ENCODE measurements around the gene TEX2. TPM values are rescaled to one million over a fixed set of nuclear protein-coding genes. Genes with fewer than 3 reads are reported as not detected.

TEX2 gene
- total and polyA plus RNA-seq, 2 of the 13 experiments (the other 11 are each of a cell fraction or from before 2014, with no cell fraction given) = 21.4 to 37.7 TPM

DNA sequence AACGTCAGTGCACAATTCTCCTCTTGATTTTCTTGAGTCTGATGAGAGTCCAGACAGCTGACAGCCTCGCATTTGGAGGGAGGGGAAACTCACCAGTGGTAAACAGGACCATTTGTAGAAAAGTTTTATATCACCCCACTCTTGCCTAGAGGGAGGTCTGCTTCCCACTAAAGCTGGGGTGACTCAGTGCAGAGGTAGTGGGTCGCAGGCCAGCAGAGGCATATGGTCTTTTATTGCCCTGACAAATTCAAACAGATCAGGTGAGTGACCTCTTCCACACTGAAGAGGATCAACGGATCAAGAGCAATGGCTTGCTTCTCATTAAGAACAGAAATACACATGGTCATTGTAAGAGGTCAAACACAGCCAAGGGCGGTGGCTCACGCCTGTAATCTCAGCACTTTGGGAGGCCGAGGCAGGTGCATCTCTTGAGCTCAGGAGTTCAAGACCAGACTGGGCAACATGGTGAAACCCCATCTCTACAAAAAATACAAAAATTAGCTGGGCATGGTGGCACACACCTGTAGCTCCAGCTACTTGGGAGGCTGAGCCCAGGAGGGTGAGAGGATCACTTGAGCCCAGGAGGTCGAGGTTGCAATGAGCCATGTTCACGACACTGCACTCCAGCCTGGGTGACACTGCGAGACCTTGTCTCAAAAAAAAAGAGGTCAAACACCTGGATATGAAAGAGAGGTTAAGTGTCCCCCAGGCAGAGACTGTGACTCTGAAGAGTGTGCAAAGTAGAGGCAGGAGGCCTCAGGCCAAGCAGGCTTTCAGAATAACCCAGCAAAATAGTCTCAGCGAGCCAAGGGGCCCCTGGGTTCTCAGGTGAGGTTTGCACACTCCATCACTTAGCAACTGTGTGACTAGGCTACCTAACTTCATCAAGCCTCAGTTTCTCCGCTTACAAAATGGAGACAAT, 76.6 kb downstream of the TEX2 start (continued):
- TF ChIP-seq, protein P1, sequence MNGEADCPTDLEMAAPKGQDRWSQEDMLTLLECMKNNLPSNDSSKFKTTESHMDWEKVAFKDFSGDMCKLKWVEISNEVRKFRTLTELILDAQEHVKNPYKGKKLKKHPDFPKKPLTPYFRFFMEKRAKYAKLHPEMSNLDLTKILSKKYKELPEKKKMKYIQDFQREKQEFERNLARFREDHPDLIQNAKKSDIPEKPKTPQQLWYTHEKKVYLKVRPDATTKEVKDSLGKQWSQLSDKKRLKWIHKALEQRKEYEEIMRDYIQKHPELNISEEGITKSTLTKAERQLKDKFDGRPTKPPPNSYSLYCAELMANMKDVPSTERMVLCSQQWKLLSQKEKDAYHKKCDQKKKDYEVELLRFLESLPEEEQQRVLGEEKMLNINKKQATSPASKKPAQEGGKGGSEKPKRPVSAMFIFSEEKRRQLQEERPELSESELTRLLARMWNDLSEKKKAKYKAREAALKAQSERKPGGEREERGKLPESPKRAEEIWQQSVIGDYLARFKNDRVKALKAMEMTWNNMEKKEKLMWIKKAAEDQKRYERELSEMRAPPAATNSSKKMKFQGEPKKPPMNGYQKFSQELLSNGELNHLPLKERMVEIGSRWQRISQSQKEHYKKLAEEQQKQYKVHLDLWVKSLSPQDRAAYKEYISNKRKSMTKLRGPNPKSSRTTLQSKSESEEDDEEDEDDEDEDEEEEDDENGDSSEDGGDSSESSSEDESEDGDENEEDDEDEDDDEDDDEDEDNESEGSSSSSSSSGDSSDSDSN (CRISPR knock-in tag; IDR thresholded peaks at IDR 0.05) = 0 out of 2 replicates have a peak, but pooled peaks have one; percentile 11
- peak; percentile 74; the same call in 1 of the 2 replicates for TF ChIP-seq ZNF224 (CRISPR knock-in tag; IDR thresholded peaks at IDR 0.05)
- no peak for TF ChIP-seq SOX13 (IDR thresholded peaks at IDR 0.05)
- no peak for TF ChIP-seq SOX13 (CRISPR knock-in tag; conservative IDR thresholded peaks at IDR 0.05 in 1 of 2, IDR thresholded peaks at IDR 0.05 in 1 of 2)
- TF ChIP-seq ZBTB34 (CRISPR knock-in tag; IDR thresholded peaks at IDR 0.05) = no peak
- TF ChIP-seq RFX3 (CRISPR knock-in tag; IDR thresholded peaks at IDR 0.05) = no peak
- no peak for TF ChIP-seq PRMT3 (CRISPR knock-in tag; IDR thresholded peaks at IDR 0.05; ENCODE audit: borderline replicate concordance, low read depth)
- no peak for TF ChIP-seq GLI4 (CRISPR knock-in tag; IDR thresholded peaks at IDR 0.05; ENCODE audit: borderline replicate concordance)
- TF ChIP-seq, protein P2, sequence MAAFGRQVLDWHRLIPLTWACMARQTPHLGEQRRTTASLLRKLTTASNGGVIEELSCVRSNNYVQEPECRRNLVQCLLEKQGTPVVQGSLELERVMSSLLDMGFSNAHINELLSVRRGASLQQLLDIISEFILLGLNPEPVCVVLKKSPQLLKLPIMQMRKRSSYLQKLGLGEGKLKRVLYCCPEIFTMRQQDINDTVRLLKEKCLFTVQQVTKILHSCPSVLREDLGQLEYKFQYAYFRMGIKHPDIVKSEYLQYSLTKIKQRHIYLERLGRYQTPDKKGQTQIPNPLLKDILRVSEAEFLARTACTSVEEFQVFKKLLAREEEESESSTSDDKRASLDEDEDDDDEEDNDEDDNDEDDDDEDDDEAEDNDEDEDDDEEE (CRISPR knock-in tag; IDR thresholded peaks at IDR 0.05) = peak; percentile 77; the same call in 1 of the 2 replicates
- TF ChIP-seq ZMYM2 (CRISPR knock-in tag; IDR thresholded peaks at IDR 0.05) = peak; percentile 60; the same call in 1 of the 2 replicates
- TF ChIP-seq HNRNPLL (IDR thresholded peaks at IDR 0.05; ENCODE audit: low read depth, low read length, poor library complexity, severe bottlenecking) = no peak
- TF ChIP-seq ZNF709 (CRISPR knock-in tag; IDR thresholded peaks at IDR 0.05) = 0 out of 2 replicates have a peak, but pooled peaks have one; percentile 53
- TF ChIP-seq PAWR (CRISPR knock-in tag; IDR thresholded peaks at IDR 0.05; ENCODE audit: borderline replicate concordance) = no peak; the same call in 1 of the 2 replicates
- TF ChIP-seq NFATC3 (CRISPR knock-in tag; IDR thresholded peaks at IDR 0.05) = 0 out of 2 replicates have a peak, but pooled peaks have one; percentile 24
- TF ChIP-seq ZNF501 (CRISPR knock-in tag; IDR thresholded peaks at IDR 0.05) = peak; percentile 50; the same call in 1 of the 2 replicates
- peak; percentile 68; the same call in 1 of the 2 replicates for TF ChIP-seq ZNF547 (CRISPR knock-in tag; IDR thresholded peaks at IDR 0.05)
- TF ChIP-seq ETS1 (CRISPR knock-in tag; IDR thresholded peaks at IDR 0.05) = no peak
- 0 out of 2 replicates have a peak, but pooled peaks have one; percentile 11 for TF ChIP-seq ZNF629 (CRISPR knock-in tag; conservative IDR thresholded peaks at IDR 0.05)
- TF ChIP-seq ZNF772 (CRISPR knock-in tag; IDR thresholded peaks at IDR 0.05) = no peak

Measured in HepG2 (cell line).